GM18508 (cell line): ENCODE data around the gene CARMIL1.

ENCODE experiments used
- ATAC-seq: cut with Tn5 transposase; IDR thresholded peaks from one replicate; pipeline ENCODE4 v1.9.1; 2021; ENCODE audit warnings: moderate number of reproducible peaks; ENCODE audit not compliant: insufficient read depth, unreplicated experiment

CARMIL1 gene

DNA sequence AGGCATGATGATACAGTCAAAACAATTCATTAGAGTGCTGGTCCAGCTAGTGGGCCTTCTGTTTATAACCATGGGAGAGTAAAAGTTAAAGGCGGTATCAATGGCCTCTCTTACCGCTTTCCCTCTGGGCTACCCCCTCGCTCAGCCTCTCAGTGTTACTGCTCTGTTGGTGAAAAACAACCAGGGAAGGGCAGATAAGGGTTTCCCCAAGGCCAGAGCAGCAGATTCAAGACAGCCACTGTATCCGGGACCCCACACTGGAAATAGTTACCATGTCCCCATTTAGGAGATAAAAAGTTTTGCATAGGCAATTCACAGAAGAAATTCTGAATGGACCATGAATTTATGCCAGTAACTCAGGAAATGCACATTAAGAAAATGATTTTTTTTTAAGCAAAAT is 386.3 kb downstream of the CARMIL1 start:
- no peak for ATAC-seq

DNA sequence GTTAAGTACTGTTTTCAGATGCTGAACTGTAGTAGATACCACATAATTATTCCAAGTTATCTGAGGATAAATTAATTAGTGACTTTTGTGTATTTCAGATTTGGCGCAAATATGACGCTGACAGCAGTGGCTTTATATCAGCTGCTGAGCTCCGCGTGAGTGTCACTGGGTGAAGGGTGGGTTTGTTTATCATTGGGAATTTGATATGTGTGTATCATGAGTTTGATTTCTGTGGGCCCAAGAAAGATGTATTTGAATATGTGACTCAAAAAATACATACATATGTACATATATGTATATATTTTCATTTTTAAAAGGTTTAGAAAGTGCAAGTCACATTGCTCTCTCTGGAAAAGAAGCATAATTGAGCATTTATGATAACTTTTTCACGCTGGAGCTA is 390.2 kb downstream of the CARMIL1 start:
- ATAC-seq: no peak
